ENCODE data around the gene LCOR.

LCOR gene

GRCh38 chr10:97038688-97039087 lies 206.6 kb downstream of the LCOR start:
- no peak for TF ChIP-seq CTCF (conservative IDR thresholded peaks at IDR 0.05)
- peak overlapping the region; percentile 67 for H3K27ac ChIP-seq

- TF ChIP-seq CTCF (conservative IDR thresholded peaks at IDR 0.05), result no peak
- no peak overlapping the region for H3K27ac ChIP-seq
Measured at GRCh38 chr10:97039538-97040247, 207.6 kb downstream of the LCOR start.

- TF ChIP-seq CTCF (conservative IDR thresholded peaks at IDR 0.05), result no peak
- no peak overlapping the region for H3K27ac ChIP-seq
Measured at GRCh38 chr10:97040248-97040584, 208.1 kb downstream of the LCOR start.

- H3K27ac ChIP-seq, result no peak overlapping the region
- TF ChIP-seq CTCF (conservative IDR thresholded peaks at IDR 0.05), result no peak
Measured at GRCh38 chr10:97040706-97041105, 208.6 kb downstream of the LCOR start.

- no peak overlapping the region for H3K27ac ChIP-seq
- TF ChIP-seq CTCF (conservative IDR thresholded peaks at IDR 0.05), result no peak
Measured at GRCh38 chr10:97042081-97042480, 210.0 kb downstream of the LCOR start.

- H3K27ac ChIP-seq, result no peak overlapping the region
- TF ChIP-seq CTCF (conservative IDR thresholded peaks at IDR 0.05), result no peak
Measured at GRCh38 chr10:97042716-97043562, 210.8 kb downstream of the LCOR start.

- TF ChIP-seq CTCF (conservative IDR thresholded peaks at IDR 0.05), result no peak
- H3K27ac ChIP-seq, result no peak overlapping the region
Measured at GRCh38 chr10:97043563-97043855, 211.4 kb downstream of the LCOR start.
